HG02973 (cell line): ENCODE measurements around the gene OR1D5.
"Not testable (repeated sequence)": the region's sequence is repeated elsewhere in the genome, so short reads cannot be mapped to it uniquely, and the experiment has no call there.

ENCODE experiments used
- ATAC-seq: cut with Tn5 transposase; IDR thresholded peaks from one replicate; pipeline ENCODE4 v1.9.1; 2021; ENCODE audit warnings: moderate library complexity; ENCODE audit not compliant: unreplicated experiment

OR1D5 gene

DNA sequence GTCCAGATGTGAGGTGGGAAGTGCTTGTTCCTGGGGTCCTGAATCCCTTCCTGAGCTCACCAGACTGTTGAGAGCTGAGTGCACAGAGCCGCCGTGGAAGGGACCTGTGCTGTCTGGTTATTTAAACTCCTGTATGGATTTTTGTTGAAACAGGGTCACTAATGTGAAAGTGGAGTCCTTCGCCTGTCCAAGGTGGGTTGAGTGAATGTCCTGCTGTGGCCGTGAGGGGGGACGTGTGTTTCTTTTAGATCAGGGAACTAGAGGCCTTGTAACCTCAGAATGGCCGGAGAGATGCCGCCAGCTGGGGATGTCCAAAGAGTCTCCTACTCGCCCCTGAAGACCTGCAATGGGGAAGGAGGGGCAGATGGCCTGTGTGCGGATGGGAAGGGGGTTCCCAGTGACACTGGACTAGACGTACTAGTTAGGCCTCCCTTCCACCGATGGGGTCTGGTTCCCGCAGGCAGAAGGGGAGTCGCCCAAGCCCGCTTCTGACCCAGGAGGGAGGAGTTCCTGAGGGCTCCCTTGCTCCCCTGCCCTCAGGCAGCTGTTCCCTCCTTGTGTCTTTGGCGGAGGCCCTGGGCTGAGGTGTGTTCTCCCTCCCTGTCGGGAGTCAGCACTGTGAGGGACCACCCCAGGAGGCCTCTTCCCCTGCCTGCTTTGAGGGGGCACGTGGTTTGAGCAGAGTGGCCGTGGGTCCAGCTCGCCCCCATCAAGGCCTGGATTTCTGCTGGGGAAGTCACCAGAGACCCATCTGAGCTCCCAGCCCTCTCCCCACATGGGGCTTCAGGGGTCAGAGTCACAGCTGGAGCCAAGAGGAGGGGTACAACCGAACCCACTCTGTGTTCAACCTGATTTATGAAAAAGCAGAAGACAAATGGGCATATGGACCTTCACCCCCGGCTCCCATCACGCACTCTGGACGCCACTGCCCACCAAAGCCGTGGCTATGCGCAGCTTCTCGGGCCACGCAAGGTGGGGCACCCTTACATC is 30.9 kb downstream of the OR1D5 start:
- no peak for ATAC-seq

DNA sequence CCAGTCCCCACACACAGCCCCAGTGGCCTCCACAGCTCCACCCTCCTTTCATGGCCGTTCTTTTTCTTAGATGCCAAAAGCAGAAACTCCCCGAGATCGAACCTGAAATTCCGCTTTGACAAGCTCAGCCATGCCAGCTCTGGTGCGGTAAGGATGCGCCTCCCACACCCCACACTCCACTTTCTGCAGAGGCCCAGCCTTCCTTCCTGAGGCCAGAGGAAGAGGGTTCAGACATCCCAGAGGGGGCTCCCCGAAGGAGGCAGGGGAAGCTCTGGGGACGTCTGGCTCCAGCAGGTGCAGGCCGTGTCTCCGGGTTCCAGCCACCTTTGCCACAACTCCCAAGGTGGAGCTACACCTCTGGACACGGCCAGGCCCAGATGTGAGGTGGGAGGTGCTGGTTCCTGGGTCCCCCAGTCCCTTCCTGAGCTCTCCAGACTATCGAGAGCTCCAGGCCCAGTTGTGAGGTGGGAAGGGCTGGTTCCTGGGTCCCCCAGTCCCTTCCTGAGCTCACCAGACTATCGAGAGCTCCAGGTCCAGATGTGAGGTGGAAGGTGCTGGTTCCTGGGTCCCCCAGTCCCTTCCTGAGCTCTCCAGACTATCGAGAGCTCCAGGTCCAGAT is 32.4 kb downstream of the OR1D5 start:
- ATAC-seq: not testable (repeated sequence)

DNA sequence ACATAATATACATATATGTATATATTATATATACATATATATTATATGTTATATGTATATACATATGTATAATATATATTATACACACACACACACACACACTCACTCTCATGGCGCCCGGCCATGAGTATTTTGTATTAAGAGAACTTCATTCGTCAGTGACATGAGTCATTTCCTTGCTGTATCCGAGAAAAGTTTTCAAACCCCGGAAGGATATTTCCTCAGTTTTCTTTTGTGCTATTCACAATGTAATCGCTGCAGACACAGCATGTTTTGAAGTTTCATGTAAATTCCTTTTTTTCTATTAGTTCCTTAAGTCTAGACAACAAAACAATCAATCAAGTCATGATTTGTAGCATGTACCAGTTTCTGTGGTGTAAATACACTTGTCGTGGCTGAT is 33.3 kb downstream of the OR1D5 start:
- ATAC-seq: no peak

DNA sequence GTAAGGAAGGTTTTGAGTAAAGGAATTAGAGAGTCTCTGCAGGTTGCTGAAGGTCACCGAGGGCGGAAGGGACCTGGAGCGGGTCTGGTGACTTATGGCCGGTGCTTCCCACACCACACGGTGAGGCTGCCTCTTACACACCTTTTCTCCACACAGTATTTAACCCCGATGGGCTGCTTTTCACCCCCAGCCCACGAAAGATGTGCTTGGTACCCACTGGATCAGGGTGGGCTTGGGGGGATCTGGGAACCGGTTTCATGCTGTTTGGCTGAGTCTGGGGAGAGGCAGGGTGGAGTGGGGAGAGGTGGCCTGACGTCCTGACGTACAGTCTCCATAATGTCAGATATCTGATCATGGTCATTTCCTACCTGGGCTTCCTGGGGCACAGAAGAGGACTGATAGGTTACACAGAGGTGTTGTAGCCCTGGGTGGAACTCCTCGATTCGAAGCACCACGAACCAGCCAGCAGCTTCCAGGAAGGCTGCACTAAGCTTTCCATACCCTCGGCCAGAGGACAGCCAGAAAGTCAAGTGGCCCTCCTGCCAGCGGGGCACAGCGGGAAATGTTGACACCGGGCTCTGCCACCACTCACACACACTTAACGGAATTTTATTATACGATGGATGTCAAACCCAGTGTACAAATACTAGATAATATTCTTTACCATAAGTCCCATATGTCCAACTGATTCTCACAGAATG is 34.0 kb downstream of the OR1D5 start:
- ATAC-seq: no peak

DNA sequence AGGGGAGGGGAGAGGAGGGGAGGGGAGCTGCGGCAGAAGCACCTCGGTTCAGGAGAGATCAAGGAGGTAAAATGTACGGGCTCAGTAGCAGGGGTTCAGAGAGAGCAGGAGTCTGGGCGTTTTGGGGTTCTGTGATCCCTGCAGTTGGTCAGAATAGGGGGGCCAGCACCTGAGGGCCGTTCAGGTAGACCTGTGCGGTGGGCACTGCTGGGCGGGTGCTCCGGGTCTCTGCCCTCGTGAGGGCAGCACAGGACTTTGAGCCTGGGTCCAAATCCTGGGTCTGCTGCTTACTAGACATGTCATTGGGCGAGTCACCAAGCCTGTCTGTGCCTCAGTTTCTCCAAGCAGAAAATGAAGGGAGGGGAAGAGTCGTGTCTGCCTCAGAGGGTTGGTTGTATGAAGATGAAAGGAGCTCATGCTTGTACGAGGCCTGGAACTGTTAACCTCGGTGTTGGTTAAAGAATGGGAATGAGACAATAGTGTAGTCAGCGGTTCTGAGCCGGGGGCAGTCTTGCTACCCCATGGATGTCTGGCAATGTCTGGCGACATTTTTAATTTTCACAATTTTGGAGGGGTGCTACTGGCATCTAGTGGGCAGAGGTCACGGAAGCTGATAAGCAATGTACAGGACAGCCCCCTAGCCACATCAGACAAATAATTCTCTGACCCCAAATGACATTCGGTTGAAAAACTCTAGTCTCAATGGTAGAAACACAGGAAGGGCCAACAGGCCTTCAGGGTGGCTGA is 35.4 kb downstream of the OR1D5 start:
- ATAC-seq: no peak

DNA sequence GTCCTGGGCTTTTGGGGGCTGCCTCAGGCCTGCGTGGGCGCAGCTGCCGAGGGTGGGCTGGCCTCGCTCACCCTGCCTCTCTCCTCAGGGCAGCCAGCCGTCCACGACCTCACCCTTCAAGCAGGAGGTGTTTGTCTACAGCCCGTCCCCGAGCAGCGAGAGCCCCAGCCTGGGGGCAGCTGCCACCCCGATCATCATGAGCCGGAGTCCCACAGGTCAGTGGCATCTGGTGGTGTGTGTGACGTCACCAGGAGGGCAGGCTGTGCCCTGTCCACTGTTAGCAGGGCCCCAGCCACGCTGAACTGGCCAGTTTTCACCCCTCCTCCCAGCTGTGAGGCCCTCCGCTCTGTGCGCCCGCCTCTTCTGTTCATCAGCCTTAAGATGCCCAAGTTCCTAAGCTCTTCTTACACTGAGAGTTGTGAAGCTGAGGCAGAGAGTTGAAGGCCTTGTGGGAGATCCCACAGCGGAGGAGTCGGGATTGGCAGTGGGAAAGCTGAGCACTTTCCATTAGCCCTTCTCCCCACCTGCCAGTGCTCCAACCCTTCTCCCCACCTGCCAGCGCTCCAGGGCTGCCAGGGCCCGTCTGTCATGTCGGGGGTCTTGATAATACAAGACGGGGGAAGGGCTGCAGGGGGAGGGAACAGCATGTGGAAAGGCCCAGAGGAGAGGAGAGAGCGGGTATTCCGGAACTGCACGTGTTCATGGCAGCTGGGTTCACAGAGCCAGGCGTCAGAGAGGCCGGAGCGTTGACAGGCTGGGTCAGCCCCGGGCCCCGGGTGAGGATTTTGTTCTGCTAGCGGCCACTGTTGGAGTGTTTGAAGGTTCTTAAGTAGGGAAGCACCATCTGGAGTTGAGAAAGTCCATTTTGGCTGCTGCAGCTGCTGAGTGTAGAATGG is 36.3 kb downstream of the OR1D5 start:
- no peak for ATAC-seq

DNA sequence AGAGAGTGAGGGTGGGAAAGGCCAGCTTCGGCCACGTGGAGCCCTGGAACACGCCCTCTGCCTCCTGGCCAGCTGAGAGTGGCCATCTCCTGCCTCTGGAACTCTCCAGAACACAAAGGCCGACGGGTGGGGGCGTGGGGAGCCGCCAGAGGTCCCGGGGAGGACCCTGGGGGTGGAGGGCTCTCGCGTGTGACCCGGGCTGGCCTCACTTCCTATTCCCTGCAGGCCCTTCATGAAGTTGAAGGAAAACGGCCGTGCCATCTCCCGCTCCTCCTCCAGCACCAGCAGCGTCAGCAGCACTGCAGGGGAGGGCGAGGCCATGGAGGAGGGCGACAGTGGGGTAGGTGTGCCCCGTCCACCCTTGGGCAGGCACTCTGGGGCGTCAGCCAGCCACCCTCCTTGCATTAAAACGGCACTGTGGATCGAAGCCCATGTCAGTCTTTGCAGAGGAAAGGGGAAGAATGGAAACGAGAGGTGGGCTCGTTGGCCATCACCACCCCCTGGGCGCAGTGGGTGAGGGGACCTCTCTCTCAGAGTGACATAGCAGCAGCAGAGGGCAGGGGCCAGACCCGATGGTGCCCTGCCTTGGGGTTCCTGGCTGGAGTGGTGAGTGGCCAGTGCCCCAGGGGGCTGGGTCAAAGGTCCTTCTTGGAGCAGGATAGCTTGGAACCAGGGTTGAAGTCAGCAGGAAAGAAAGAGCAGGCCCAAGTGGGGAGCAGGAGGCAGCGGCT is 37.1 kb downstream of the OR1D5 start:
- no peak for ATAC-seq

DNA sequence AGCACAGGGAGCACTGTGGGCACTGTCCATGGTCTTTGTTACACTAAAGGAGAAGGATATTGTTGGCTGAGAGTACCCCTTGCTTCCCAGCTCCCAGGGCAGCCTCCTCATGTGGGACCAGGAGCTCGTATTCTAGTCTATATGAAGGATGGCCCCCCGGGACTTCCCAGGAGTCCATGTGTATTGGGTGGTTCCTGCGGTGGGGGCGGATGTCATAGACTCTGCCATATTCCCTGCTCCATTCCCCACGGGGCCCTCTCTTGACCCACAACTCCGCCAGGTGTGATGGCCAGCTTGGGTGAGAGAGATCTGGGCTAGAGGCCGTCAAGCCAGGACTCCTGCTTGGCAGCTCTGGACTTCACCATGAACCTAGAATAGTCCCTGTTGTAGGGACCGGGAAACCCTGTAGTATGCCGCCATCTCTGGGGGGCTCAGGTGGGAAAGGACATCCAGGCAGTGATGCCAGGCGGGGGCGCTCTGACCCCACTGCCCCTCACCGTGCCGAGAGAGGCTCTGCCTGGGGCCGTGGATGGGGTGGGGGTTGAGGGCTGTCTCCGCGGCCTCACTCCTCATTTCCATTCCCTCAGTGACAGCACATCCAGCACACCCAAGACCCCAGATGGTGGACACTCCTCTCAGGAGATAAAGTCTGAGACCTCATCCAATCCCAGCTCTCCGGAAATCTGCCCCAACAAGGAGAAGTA is 37.8 kb downstream of the OR1D5 start:
- no peak for ATAC-seq

DNA sequence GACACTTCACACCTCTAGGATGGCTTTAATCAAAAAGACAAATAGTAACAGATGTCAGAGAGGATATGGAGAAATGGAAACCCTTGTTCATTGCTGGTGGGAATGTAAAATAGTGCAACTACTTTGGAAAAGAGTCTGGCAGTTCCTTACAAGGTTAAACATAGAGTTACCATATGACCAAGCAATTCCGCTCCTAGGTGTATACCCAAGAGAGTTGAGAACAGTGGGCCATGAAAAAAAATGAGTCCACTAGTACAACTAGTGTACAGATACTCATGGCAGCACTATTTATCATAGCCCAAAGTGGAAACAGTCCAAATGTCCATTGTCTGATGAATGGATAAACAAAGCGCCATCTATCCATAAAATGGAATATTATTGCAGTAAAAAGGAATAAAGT is 39.1 kb downstream of the OR1D5 start:
- ATAC-seq: no peak

DNA sequence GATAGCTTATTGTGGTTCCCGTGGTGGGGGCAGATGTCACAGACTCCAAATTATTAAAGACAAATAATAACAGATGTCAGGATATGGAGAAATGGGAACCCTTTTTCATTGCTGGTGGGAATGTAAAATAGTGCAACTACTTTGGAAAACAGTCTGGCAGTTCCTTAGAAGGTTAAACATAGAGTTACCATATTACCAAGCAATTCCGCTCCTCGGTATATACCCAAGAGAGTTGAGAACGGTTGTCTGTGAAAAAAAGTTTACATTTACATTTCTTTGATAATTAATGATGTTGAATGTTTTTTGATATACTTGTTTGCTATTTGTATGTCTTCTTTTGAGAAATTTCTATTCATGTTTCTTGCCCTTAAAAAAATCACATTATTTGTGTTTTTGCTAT is 41.2 kb downstream of the OR1D5 start:
- no peak for ATAC-seq

DNA sequence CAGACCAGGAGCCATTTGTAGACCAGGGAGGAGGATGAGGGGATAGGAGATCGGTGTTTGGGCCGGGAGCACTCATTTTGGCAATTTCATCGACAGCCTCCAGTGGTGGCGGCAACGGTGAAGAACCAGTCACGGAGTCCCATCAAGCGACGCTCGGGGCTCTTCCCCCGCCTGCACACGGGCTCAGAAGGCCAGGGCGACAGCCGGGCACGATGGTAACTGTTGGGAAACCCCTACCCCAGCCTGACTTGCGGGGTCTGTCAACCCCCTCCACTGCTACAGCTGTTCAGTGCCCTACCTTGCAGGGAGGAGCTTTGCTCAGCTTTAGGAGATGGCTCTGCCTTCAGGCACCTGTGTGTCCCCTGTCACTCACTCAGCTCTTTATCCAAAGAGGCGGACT is 43.0 kb downstream of the OR1D5 start:
- no peak for ATAC-seq

DNA sequence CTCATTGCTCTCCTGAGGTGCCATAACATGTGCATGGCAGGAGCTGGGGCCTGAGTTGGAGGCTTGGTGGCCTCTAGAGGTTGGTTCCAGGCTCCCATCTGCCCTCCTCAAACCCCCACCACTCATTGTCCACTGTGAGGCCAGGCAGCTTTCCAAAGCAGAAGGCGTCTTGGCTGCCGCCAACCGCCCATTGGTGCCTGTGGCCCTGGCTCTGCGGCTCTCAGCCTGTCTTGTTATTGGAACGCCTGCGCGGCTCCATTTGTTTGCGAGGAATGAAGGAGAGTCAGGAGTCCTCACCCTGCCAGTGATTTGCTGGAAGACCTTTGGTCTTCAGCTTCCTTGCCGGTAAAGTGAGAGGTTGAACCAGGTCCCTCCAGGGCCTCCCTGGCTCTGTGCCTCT is 43.6 kb downstream of the OR1D5 start:
- no peak for ATAC-seq

DNA sequence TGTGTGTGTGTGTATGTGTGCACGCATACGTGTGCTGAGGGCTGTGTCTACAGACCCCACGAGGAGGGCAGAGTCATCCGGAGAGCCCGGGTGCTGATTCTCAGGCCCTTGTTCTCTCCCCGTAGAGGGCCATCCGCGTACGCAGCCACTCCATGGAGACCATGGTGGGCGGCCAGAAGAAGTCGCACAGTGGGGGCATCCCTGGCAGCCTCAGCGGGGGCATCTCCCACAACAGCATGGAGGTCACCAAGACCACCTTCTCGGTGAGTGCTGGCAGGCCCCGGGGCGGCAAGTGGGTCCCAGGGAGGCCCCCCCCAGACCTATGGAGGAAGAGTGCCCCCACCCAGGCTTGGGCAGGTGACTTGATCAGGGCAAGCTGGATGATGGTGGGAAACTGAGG is 45.5 kb downstream of the OR1D5 start:
- ATAC-seq: no peak

DNA sequence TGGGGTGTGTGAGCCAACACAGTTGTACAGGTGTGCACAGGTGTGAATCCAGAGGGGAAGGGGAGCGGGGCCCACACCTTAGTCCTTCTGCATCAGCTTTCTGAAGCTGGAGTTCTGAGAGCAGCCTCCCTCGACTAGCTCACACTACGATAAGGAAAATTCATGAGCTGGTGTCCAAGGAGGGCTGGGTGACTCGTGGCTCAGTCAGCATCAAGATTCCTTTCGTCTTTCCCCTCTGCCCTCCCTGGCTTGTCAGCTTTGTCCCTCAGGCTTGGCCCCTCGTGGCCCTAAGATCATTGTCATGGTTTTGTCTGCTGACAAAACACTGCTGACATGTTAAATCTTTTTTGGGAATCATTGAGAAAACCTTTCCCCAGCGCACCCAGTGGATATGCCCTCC is 47.5 kb downstream of the OR1D5 start:
- no peak for ATAC-seq

DNA sequence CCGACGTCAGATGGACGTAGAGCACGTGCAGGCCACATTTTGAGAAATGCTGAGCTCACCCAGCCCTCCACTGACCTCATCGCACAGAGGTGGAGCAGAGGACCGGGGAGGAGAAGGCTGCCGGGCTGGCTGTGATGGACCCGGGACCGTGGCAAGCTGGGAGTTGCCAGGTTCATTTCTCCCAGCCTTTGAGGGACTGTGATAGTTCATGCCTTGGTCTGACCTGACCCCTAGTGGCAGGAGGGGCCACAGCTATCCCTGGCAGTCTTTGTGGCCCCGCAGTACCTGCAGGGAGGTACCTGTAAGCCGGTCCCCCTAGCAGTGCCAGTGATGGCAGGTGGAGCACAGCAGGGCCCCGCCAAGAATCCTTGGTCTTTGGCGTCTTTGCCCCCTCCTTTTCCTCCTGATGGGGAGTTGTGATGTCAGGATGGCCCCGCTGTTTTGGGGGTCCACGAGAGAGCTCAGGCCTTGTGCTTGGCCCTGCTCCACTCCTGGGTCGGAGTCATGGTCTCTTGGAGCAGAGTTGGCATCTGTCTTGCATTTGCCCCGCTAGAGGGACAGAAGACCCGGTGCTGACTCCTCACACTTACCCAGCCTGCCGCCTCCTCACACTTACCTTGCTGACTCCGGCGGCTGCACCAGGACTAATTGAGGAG is 50.4 kb downstream of the OR1D5 start:
- ATAC-seq: no peak
